GM21737 (cell line): ENCODE data around the gene CBX5.
"Not testable (repeated sequence)": the region's sequence is repeated elsewhere in the genome, so short reads cannot be mapped to it uniquely, and the experiment has no call there.

ENCODE experiments used
- ATAC-seq: cut with Tn5 transposase; IDR thresholded peaks from one replicate; pipeline ENCODE4 v1.9.1; 2021; ENCODE audit warnings: mild to moderate bottlenecking, moderate library complexity; ENCODE audit not compliant: unreplicated experiment

CBX5 gene

DNA sequence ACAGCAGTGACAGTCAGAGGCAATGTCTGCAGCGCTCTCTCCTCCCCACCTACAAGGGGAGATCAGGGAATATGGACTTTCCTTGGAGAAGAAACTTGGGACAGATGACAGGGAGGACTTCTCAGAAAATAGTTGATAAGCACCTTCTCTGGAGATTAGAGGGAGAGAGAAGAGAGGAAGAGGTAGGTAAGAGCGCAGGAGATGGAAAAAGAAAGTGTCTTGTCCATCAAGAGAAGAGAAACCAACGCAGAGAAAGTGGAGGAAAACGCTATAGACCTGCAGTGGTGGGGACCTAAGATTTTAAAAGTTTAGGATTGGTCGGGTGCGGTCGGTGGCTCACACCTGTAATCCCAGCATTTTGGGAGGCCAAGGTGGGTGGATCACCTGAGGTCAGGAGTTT lies 75.6 kb downstream of the CBX5 start:
- ATAC-seq = no peak

DNA sequence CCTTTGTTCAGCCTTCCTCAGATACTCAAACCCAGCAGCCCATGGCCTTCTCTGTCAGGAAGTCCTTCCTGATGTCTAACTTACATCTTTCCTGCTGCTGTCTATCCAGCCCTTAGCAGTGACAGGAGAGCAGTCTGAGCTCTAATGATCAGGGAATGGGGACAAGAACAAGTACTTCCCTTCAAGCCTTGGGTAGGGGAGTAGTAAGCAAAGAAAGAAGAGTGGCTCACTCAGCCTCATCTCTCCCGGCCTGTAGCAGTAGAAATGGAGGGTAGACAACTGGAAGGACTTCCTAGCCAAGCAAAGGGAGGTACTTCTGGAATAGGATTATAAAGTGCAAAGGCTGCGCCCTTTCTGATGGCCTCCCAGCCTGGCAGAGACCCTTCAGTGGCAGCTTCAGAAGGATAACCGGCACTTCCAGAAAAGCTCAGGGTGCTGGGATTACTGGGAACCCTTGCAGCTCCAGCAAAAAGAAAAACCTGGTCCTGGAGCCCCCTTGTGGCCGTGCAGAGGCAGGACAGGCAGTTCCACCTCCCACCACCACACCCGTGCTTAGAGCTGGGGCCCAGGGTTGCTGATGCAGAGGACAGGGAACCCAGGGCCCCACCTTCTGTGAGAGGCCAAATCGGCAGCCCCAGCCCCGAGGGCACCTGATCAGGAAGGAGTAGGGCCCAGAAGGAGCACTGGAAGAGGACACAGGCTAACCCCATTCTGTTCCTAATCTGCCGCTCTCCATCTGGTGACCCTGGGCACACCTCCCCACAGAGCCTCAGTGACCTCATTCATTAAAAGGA lies 78.7 kb downstream of the CBX5 start:
- no peak for ATAC-seq

GRCh38 chr12:54200412-54200811 lies 79.5 kb downstream of the CBX5 start:
- ATAC-seq = no peak

- no peak for ATAC-seq
These were observed 80.0 kb downstream of the CBX5 start for GRCh38 chr12:54199917-54200316.

- no peak for ATAC-seq
These were observed 80.9 kb downstream of the CBX5 start for GRCh38 chr12:54199034-54199433.

- ATAC-seq = no peak
These were observed 82.5 kb downstream of the CBX5 start for GRCh38 chr12:54197431-54197909.

DNA sequence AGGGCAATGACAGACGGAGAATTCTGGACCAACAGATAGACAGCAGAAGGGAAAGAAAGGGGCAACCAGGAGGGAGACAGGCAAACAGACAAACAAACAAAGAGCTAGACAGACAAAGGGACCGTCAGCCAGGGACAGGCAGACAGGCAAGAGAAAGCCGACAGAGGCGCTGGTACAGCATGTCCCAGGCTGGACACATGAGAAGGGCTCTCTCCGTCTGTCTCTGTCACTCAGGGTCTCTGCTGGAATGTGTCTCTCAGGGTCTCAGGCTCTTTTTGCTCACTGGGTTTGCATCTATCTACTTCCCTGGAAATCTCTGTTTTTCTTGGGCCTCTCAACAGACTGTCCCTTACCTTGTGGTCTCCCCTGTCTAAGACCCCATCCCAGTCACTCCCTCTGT lies 82.9 kb downstream of the CBX5 start:
- no peak for ATAC-seq

GRCh38 chr12:54196396-54196795 lies 83.5 kb downstream of the CBX5 start:
- no peak for ATAC-seq

GRCh38 chr12:54195737-54196347 lies 84.1 kb downstream of the CBX5 start:
- ATAC-seq = no peak

DNA sequence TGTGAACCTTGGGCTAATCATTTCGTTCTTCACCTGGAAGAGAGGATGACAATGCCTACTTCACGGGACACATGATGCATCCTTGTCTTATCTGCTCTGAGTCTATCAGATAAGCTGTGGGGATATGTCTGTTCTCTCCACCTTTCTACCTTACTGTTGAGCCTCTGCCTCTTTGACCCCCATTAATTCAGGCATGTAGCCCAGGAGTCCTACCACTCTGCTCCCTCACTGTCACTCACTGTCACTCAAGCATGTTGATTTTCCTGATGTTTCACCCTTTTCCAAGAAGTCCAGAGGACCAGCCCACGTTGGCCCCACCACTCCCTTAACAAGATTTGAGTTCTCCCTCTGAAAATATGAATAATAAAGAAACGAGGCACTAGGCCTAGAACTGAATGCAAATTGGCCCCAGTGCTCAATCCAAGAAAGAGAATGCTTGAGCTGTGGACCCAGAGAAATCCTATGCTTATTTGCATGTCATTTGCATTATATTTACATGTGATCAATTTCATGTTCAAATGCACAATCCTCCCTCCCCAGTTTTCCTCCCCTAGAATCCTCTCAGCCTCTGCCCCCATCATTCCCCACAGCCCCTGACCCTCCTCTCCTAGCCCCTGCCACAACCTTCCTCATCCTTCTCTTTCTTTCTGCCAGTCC lies 84.7 kb downstream of the CBX5 start:
- no peak for ATAC-seq

- ATAC-seq = not testable (repeated sequence)
These were observed 85.3 kb downstream of the CBX5 start for GRCh38 chr12:54194611-54195010.

GRCh38 chr12:54193434-54193833 lies 86.5 kb downstream of the CBX5 start:
- ATAC-seq = no peak

DNA sequence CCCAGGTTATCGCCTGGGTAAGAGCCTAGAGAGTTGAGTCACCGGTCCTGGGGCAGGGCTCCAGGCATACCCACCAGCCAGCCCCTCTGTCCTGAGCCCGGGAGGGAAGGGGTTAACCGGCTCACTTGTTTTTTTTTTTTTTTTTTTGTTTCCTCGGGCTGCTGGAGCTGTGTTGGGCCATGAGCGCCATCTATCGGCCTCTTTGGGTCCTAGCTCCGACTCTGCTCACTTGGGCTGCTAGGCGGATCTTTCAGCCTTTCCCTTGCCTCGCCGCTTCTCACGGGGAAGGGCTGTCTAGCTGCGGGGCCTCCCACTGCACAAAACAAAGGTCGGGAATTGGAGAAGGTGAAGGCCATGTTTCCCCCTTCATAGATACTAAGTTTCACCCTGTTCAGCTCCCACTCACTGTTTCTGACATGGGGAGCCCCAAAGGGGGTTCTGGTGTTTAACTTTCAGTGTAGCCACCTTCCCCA lies 88.3 kb downstream of the CBX5 start:
- peak; percentile 38 for ATAC-seq

- ATAC-seq = no peak
These were observed 88.8 kb downstream of the CBX5 start for GRCh38 chr12:54191126-54191525.

DNA sequence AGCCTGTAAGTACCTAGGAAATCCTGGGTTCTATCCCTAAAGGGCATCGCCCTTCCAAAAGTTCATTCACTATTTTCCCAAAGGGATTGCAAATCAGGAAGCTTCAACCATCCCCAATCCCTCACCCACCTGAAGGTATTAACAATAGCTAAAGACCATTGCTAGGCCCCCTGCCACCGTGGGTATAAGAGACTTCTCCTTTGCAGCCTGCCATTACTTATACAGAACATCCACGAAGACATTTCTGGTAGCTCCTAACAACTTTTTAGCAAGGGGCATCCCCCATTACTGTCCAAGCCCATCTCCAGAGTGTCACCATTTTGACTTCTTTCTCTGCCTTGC lies 90.8 kb downstream of the CBX5 start:
- ATAC-seq = no peak

DNA sequence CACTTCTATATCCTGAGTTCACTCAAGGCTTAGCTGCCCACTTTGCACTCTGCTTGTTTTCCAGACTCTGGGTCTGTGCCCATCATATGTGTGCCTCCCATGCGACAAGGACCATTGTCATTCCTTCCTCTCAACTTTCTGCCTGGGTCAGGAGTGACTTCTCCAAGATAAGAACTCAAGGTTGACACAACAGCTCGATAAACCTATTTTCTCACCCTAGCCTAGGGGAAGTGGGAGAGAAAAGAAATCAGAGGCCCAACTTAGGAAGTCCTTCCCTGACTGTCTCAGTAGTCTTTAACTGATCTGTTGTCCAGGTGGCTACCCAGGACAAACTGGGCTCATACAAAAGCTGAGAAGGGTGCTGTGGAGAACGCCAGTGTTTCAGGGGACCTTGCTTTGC lies 92.8 kb downstream of the CBX5 start:
- no peak for ATAC-seq

- no peak for ATAC-seq
These were observed 94.0 kb downstream of the CBX5 start for GRCh38 chr12:54185919-54186318.

DNA sequence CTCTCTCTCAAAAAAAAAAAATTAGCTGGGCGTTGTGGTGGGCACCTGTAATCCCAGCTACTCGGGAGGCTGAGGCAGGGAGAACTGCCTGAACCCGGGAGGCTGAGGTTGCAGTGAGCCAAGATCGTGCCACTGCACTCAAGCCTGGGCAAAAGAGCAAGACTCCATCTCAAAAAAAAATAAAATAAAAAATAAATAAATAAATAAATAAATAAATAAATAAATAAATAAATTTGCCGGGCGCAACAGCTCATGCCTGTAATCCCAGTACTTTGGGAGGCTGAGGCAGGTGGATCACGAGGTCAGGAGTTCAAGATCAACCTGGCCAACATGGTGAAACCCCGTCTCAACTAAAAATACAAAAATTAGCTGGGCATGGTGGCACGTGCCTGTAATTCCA lies 94.6 kb downstream of the CBX5 start:
- ATAC-seq = not testable (repeated sequence)

DNA sequence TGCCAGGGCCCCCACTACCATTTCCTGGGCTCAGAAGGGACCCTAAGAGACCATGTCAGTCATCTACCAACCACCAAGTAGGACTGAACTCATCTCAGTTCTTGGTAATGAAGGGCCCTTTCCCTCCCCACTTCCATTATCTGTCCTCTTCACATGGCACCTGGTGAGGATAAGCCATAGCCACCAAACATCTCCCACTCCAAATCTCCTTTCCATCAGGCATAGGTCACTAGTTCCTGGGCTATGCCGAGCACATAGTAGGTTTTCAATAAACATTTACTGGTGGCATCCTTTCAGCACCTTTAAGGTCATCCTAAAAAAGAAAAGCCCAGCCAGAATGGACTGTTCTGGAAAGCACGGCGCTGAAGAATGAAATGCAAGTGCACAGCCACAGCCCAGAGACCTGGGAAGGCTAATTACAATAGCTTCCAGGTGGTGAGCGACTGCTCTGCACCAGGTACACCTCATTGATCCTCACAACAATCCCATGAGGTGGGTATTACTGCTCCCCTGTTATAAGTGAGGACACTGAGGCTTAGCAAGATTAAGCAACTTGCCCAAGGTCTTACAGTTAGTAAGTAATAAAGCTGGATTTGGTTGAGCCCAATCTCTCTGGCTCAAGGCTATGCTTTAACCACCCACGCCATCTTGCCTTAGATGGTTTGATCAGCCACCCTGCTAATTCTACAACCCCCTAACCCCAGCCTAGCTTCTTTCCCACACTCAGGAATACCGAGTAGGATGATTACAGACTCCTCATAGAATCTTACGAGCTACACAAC lies 95.7 kb downstream of the CBX5 start:
- ATAC-seq = no peak

- no peak for ATAC-seq
These were observed 96.9 kb downstream of the CBX5 start for GRCh38 chr12:54182981-54183380.

GRCh38 chr12:54182086-54182485 lies 97.8 kb downstream of the CBX5 start:
- ATAC-seq = no peak
